ENCODE measurements around the gene ASCC2. TPM values are rescaled to one million over a fixed set of nuclear protein-coding genes. Genes with fewer than 3 reads are reported as not detected.

Gene ASCC2
- total and polyA plus RNA-seq, 7 experiments from 2014 or later, result 48.7 to 101 (median 90.5) TPM

GRCh38 chr22:29748248-29748893, 89.7 kb downstream of the ASCC2 start:
- Mint-ChIP-seq H3K9me3 (no peaks in the 10 kb centered on the region), H3K27ac (no peak overlapping the region), H3K27me3 (no peaks in the 10 kb centered on the region), H3K4me3 (no peak overlapping the region), H3K36me3 (peaks cover 8 to 26% (median 11%) of the 10 kb centered on the region in 5 donors), H3K4me1 (peaks cover 11 to 27% (median 17%) of the 10 kb centered on the region in 7 donors)
- H3K27ac ChIP-seq (ENCODE audit: low read depth, low read length), result no peak overlapping the region
- no peaks in the 10 kb centered on the region for H3K27me3 ChIP-seq (ENCODE audit: control insufficient read depth in 2 of 2, insufficient read depth in 2 of 2, low read length in 2 of 2)
- POLR2A ChIA-PET, result no interaction called here
- H3K4me3 ChIP-seq (ENCODE audit: low read length), result no peak overlapping the region
- peaks cover 0 to 39% (median 0%) of the 10 kb centered on the region in 3 experiments for H3K36me3 ChIP-seq (ENCODE audit: control insufficient read depth in 2 of 3, insufficient read depth in 3 of 3, low read length in 3 of 3)
- no peak for ATAC-seq
- no peaks in the 10 kb centered on the region for H3K9me3 ChIP-seq (ENCODE audit: control insufficient read depth in 2 of 3, low read length in 3 of 3)
- CTCF ChIA-PET, result no interaction called here
- peaks cover 0 to 9% of the 10 kb centered on the region in 2 donors for H3K4me1 ChIP-seq (ENCODE audit: control insufficient read depth in 2 of 2, insufficient read depth in 2 of 2, low read length in 2 of 2)
- DNase-seq, result no peak
- intact Hi-C loops (cut with micrococcal nuclease), result no loop called here

DNA sequence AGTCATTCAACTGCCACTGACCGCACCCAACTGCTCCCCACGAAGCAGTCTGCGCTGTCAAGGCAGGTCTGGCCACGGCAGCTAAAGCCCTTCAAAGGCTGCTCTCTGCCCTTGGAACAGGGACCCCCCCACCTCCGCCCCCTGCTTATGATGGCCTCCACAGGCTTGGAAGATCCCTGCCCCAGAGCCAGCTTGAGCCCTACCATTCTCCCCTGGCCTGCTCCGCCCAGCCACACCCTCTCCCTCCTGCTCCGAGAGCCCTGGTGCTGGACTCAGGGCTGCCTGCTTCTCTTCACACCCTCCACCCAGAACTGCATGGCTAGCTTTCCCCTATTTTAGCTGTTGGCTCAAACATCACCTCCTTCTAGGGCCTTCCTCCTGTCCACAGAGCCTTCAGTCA, 90.2 kb downstream of the ASCC2 start:
- ATAC-seq, result no peak
- CTCF ChIA-PET, result no interaction called here
- H3K4me3 Mint-ChIP-seq, result no peak overlapping the region

GRCh38 chr22:29744902-29745301, 93.2 kb downstream of the ASCC2 start:
- DNase-seq (no peak), ATAC-seq (no peak)
- Mint-ChIP-seq H3K36me3 (peaks cover 7 to 46% (median 10%) of the 10 kb centered on the region in 5 donors), H3K4me1 (peaks cover 4 to 8% (median 6%) of the 10 kb centered on the region in 7 donors), H3K27ac (peak overlapping the region in 1 of 9 donors; percentile 39), H3K4me3 (no peak overlapping the region), H3K9me3 (no peaks in the 10 kb centered on the region), H3K27me3 (no peaks in the 10 kb centered on the region)
- H3K4me3 ChIP-seq (ENCODE audit: low read length), result no peak overlapping the region
- no peaks in the 10 kb centered on the region for H3K27me3 ChIP-seq (ENCODE audit: control insufficient read depth in 2 of 2, insufficient read depth in 2 of 2, low read length in 2 of 2)
- no peaks in the 10 kb centered on the region for H3K9me3 ChIP-seq (ENCODE audit: control insufficient read depth in 2 of 3, low read length in 3 of 3)
- no peaks in the 10 kb centered on the region for H3K4me1 ChIP-seq (ENCODE audit: control insufficient read depth in 2 of 2, insufficient read depth in 2 of 2, low read length in 2 of 2)
- ChIA-PET CTCF (no interaction called here), POLR2A (interaction anchor here (0.5 kb wide), 1 partner anchor 121 kb away, joined by 3 read pairs; no protein-coding TSS in a partner anchor)
- H3K27ac ChIP-seq (ENCODE audit: low read depth, low read length), result no peak overlapping the region
- peaks cover 0 to 51% (median 5%) of the 10 kb centered on the region in 3 experiments for H3K36me3 ChIP-seq (ENCODE audit: control insufficient read depth in 2 of 3, insufficient read depth in 3 of 3, low read length in 3 of 3)
- intact Hi-C loops (cut with micrococcal nuclease), result no loop called here

More for the DNA sequence above, 90.2 kb downstream of the ASCC2 start:
- no peaks in the 10 kb centered on the region for H3K9me3 Mint-ChIP-seq
- POLR2A ChIA-PET, result no interaction called here
- Histone ChIP-seq H3K27me3 (ENCODE audit: control insufficient read depth in 2 of 2, insufficient read depth in 2 of 2, low read length in 2 of 2) (no peaks in the 10 kb centered on the region), H3K9me3 (ENCODE audit: control insufficient read depth in 2 of 3, low read length in 3 of 3) (no peaks in the 10 kb centered on the region), H3K4me3 (ENCODE audit: low read length) (no peak overlapping the region), H3K27ac (ENCODE audit: low read depth, low read length) (no peak overlapping the region), H3K36me3 (ENCODE audit: control insufficient read depth in 2 of 3, insufficient read depth in 3 of 3, low read length in 3 of 3) (peaks cover 0 to 39% (median 0%) of the 10 kb centered on the region in 3 experiments), H3K4me1 (ENCODE audit: control insufficient read depth in 2 of 2, insufficient read depth in 2 of 2, low read length in 2 of 2) (peaks cover 0 to 9% of the 10 kb centered on the region in 2 donors)
- peaks cover 11 to 27% (median 17%) of the 10 kb centered on the region in 7 donors for H3K4me1 Mint-ChIP-seq
- intact Hi-C loops (cut with micrococcal nuclease), result no loop called here
- no peaks in the 10 kb centered on the region for H3K27me3 Mint-ChIP-seq
- no peak for DNase-seq
- no peak overlapping the region for H3K27ac Mint-ChIP-seq
- peaks cover 8 to 30% (median 11%) of the 10 kb centered on the region in 5 donors for H3K36me3 Mint-ChIP-seq

DNA sequence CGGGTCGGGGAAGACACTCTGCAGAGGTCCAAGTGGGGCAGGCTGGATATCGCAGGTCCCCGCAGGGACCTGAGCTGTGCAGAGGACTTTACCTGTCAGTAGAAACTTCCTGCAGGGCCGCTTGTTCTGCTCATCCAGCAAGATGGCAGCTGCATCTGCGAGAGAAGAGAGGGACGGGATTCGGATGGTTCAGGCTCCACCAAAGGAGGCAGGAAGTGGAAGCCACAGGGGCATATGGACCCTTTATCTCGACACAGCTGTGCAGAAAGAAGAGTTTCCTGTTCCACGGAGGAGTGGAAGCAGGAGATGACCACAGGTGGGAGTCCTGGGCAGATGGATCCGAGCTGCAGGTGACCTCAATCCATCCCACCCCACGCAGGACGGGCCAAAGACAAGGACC, 95.7 kb downstream of the ASCC2 start:
- ChIA-PET CTCF (no interaction called here), POLR2A (no interaction called here)
- no peaks in the 10 kb centered on the region for H3K9me3 Mint-ChIP-seq
- H3K4me1 Mint-ChIP-seq, result peaks cover 0 to 6% (median 4%) of the 10 kb centered on the region in 7 donors
- Histone ChIP-seq H3K9me3 (ENCODE audit: control insufficient read depth in 2 of 3, low read length in 3 of 3) (no peaks in the 10 kb centered on the region), H3K36me3 (ENCODE audit: control insufficient read depth in 2 of 3, insufficient read depth in 3 of 3, low read length in 3 of 3) (peaks cover 0 to 63% (median 5%) of the 10 kb centered on the region in 3 experiments), H3K27me3 (ENCODE audit: control insufficient read depth in 2 of 2, insufficient read depth in 2 of 2, low read length in 2 of 2) (no peaks in the 10 kb centered on the region), H3K4me1 (ENCODE audit: control insufficient read depth in 2 of 2, insufficient read depth in 2 of 2, low read length in 2 of 2) (no peaks in the 10 kb centered on the region), H3K27ac (ENCODE audit: low read depth, low read length) (no peak overlapping the region), H3K4me3 (ENCODE audit: low read length) (no peak overlapping the region)
- peaks cover 4 to 44% (median 7%) of the 10 kb centered on the region in 5 donors for H3K36me3 Mint-ChIP-seq
- H3K27ac Mint-ChIP-seq, result peak overlapping the region in 1 of 9 donors; percentile 38
- ATAC-seq (no peak), DNase-seq (no peak)
- no peaks in the 10 kb centered on the region for H3K27me3 Mint-ChIP-seq
- intact Hi-C loops (cut with micrococcal nuclease), result no loop called here
- H3K4me3 Mint-ChIP-seq, result no peak overlapping the region

DNA sequence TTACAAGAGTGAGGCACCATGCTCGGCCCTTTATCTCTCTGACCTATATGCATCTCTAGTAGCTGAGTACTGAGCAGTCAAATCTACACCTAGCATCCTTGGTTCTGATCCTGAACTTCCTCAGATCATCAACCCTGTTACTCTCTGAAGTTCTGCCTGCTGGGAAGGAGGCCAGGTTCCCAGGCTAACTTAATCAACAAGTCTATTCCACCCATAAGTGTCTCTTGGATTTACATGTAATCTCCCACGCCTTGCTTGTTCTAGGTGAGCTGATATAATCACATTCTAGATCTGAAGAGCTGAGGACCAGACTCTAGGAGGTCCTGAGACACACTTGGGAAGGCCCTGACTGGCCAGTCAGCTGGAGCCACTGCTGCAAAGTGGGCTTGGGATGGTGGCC, 96.1 kb downstream of the ASCC2 start:
- ATAC-seq (no peak), DNase-seq (no peak)
- Histone ChIP-seq H3K4me3 (ENCODE audit: low read length) (no peak overlapping the region), H3K36me3 (ENCODE audit: control insufficient read depth in 2 of 3, insufficient read depth in 3 of 3, low read length in 3 of 3) (peaks cover 0 to 61% (median 5%) of the 10 kb centered on the region in 3 experiments), H3K4me1 (ENCODE audit: control insufficient read depth in 2 of 2, insufficient read depth in 2 of 2, low read length in 2 of 2) (no peaks in the 10 kb centered on the region), H3K27me3 (ENCODE audit: control insufficient read depth in 2 of 2, insufficient read depth in 2 of 2, low read length in 2 of 2) (no peaks in the 10 kb centered on the region), H3K9me3 (ENCODE audit: control insufficient read depth in 2 of 3, low read length in 3 of 3) (no peaks in the 10 kb centered on the region), H3K27ac (ENCODE audit: low read depth, low read length) (no peak overlapping the region)
- H3K4me1 Mint-ChIP-seq, result peaks cover 0 to 6% (median 4%) of the 10 kb centered on the region in 7 donors
- no peaks in the 10 kb centered on the region for H3K27me3 Mint-ChIP-seq
- no peaks in the 10 kb centered on the region for H3K9me3 Mint-ChIP-seq
- ChIA-PET POLR2A (no interaction called here), CTCF (no interaction called here)
- peaks cover 4 to 46% (median 8%) of the 10 kb centered on the region in 5 donors for H3K36me3 Mint-ChIP-seq
- H3K4me3 Mint-ChIP-seq, result no peak overlapping the region
- intact Hi-C loops (cut with micrococcal nuclease), result no loop called here
- H3K27ac Mint-ChIP-seq, result no peak overlapping the region

- Histone ChIP-seq H3K9me3 (ENCODE audit: control insufficient read depth in 2 of 3, low read length in 3 of 3) (no peaks in the 10 kb centered on the region), H3K4me1 (ENCODE audit: control insufficient read depth in 2 of 2, insufficient read depth in 2 of 2, low read length in 2 of 2) (no peaks in the 10 kb centered on the region), H3K27me3 (ENCODE audit: control insufficient read depth in 2 of 2, insufficient read depth in 2 of 2, low read length in 2 of 2) (no peaks in the 10 kb centered on the region), H3K36me3 (ENCODE audit: control insufficient read depth in 2 of 3, insufficient read depth in 3 of 3, low read length in 3 of 3) (peaks cover 0 to 53% (median 5%) of the 10 kb centered on the region in 3 experiments), H3K4me3 (ENCODE audit: low read length) (no peak overlapping the region), H3K27ac (ENCODE audit: low read depth, low read length) (no peak overlapping the region)
- no peaks in the 10 kb centered on the region for H3K27me3 Mint-ChIP-seq
- intact Hi-C loops (cut with micrococcal nuclease), result no loop called here
- ATAC-seq (no peak), DNase-seq (no peak)
- no peak overlapping the region for H3K27ac Mint-ChIP-seq
- POLR2A ChIA-PET, result no interaction called here
- no peak overlapping the region for H3K4me3 Mint-ChIP-seq
- CTCF ChIA-PET, result no interaction called here
- peaks cover 0 to 6% (median 4%) of the 10 kb centered on the region in 7 donors for H3K4me1 Mint-ChIP-seq
- H3K36me3 Mint-ChIP-seq, result peaks cover 1 to 48% (median 5%) of the 10 kb centered on the region in 5 donors
- H3K9me3 Mint-ChIP-seq, result no peaks in the 10 kb centered on the region
These were observed 97.9 kb downstream of the ASCC2 start for GRCh38 chr22:29740216-29740615.

Data from naive thymus-derived CD4-positive, alpha-beta T cell (primary cell).